ENCODE data around the gene MAP2K3. TPM values are rescaled to one million over a fixed set of nuclear protein-coding genes. Genes with fewer than 3 reads are reported as not detected.

MAP2K3 gene
- total RNA-seq, 1 experiment from 2014 or later, result 39.7 TPM

DNA sequence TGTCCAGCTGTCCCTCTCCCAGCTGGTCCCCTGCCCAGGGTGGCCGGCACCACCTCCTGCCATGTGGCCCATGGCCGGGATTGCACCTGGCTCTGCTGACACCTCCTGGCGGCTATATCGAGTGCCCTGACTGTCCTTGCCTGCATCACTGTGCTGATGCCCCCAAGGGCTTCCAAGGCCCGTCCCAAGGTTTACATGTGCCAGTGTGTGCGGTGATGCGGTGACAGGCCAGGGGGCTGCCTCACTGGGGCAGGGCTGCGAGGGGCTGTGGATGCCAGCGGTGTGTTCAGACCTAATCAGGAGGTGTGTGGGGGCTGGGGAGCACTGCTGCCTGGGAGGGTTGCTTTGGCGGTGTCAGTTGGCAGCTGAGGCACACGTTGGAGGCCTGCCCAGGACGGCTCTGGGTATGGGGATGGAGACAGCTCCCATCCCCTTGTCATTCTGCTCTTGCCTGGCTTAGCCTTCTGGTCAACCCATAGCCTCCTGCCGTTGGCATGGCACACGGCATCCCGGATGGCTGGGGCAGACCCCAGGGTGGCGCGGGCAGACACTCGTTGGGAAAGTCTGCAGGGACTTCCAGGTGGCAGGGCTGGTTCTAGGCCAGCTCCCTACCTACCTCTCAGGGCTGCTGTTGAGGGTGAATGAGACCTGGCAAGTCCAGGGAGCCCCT is 5.5 kb downstream of the MAP2K3 start:
- TF ChIP-seq ZNF138 (CRISPR knock-in tag; conservative IDR thresholded peaks at IDR 0.05), result no peak
- no peak for TF ChIP-seq FOXJ3 (CRISPR knock-in tag; IDR thresholded peaks at IDR 0.05; ENCODE audit: borderline replicate concordance)
- TF ChIP-seq TCF7 (CRISPR knock-in tag; IDR thresholded peaks at IDR 0.05; ENCODE audit: low read depth), result no peak
- TF ChIP-seq, protein P1, sequence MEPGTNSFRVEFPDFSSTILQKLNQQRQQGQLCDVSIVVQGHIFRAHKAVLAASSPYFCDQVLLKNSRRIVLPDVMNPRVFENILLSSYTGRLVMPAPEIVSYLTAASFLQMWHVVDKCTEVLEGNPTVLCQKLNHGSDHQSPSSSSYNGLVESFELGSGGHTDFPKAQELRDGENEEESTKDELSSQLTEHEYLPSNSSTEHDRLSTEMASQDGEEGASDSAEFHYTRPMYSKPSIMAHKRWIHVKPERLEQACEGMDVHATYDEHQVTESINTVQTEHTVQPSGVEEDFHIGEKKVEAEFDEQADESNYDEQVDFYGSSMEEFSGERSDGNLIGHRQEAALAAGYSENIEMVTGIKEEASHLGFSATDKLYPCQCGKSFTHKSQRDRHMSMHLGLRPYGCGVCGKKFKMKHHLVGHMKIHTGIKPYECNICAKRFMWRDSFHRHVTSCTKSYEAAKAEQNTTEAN (CRISPR knock-in tag; IDR thresholded peaks at IDR 0.05), result no peak
- no peak for TF ChIP-seq JUN (CRISPR knock-in tag; IDR thresholded peaks at IDR 0.05)
- TF ChIP-seq, protein P2, sequence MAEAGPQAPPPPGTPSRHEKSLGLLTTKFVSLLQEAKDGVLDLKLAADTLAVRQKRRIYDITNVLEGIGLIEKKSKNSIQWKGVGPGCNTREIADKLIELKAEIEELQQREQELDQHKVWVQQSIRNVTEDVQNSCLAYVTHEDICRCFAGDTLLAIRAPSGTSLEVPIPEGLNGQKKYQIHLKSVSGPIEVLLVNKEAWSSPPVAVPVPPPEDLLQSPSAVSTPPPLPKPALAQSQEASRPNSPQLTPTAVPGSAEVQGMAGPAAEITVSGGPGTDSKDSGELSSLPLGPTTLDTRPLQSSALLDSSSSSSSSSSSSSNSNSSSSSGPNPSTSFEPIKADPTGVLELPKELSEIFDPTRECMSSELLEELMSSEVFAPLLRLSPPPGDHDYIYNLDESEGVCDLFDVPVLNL (CRISPR knock-in tag; IDR thresholded peaks at IDR 0.05; ENCODE audit: borderline replicate concordance, low read depth), result no peak
- no peak for TF ChIP-seq CREM (CRISPR knock-in tag; IDR thresholded peaks at IDR 0.05)
- TF ChIP-seq MYBL2 (CRISPR knock-in tag; IDR thresholded peaks at IDR 0.05), result no peak
- TF ChIP-seq, protein P3, sequence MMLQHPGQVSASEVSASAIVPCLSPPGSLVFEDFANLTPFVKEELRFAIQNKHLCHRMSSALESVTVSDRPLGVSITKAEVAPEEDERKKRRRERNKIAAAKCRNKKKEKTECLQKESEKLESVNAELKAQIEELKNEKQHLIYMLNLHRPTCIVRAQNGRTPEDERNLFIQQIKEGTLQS (CRISPR knock-in tag; conservative IDR thresholded peaks at IDR 0.05), result no peak
- TF ChIP-seq NR3C1 (CRISPR knock-in tag; conservative IDR thresholded peaks at IDR 0.05; ENCODE audit: low read depth), result no peak
- Mint-ChIP-seq H3K4me1 (peaks cover 14% of the 10 kb centered on the region), H3K27ac (no peak overlapping the region), H3K4me3 (no peak overlapping the region), H3K9me3 (peaks cover 9% of the 10 kb centered on the region), H3K27me3 (ENCODE audit: low read depth) (peaks cover 8% of the 10 kb centered on the region; the same call in 1 of the 2 replicates), H3K36me3 (peaks cover 24% of the 10 kb centered on the region)
- POLR2A ChIA-PET, result no interaction called here
- no peak for DNase-seq (ENCODE audit: low spot score)
- CTCF ChIA-PET, result interaction anchor here (0.7 to 1.0 kb wide), 2 partner anchors 15 to 297 kb away, joined by 3 to 4 read pairs; no protein-coding TSS in a partner anchor
- ATAC-seq, result no peak

DNA sequence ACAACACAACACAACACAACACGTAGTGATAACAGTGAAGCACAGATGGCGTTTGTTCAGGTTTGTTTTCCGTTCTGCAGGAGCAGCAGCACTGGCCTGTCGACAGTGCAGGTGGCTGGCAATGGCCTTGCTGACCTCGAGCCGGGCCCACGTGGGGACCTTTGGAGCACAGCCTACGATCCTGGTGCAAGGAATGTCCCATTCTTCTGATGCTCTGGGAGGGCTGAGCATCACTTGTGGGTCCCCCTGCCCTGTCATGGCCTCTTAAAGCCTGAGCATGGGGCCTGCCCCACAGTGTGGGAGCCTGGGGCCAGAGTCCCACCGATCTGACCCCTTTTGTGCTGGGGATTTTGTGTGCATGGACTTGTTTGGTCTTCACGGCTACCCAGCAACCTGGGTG is 6.8 kb downstream of the MAP2K3 start:
- Mint-ChIP-seq H3K4me1 (peaks cover 4% of the 10 kb centered on the region), H3K36me3 (peaks cover 29% of the 10 kb centered on the region), H3K4me3 (no peak overlapping the region), H3K27me3 (ENCODE audit: low read depth) (peaks cover 8% of the 10 kb centered on the region; the same call in 1 of the 2 replicates), H3K27ac (no peak overlapping the region), H3K9me3 (peaks cover 9% of the 10 kb centered on the region)
- TF ChIP-seq, protein P1 (CRISPR knock-in tag; IDR thresholded peaks at IDR 0.05), result no peak
- ChIA-PET POLR2A (no interaction called here), CTCF (no interaction called here)
- DNase-seq (ENCODE audit: low spot score), result no peak
- no peak for ATAC-seq

DNA sequence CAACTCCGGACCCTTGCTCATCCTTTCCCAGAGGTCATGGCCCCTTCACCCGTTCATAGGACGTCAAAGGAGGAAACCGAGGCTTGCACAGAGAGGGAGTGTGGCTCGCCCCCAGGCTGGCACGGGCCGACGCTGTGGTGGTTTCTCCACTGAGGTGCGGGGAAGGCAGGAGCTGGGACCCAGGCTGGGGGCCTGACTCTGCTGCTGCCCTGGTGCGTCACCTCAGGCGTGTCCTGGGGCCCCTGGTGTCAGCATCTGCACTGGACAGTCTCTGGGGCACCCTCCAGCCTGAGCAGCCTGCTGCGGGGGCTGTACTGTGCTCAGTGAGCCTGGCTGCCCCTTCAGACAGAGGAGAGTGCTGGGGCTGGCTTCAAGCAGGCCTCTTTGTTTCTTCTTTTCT is 7.4 kb downstream of the MAP2K3 start:
- ChIA-PET POLR2A (no interaction called here), CTCF (no interaction called here)
- no peaks in the 10 kb centered on the region for H3K4me1 Mint-ChIP-seq
- no peak overlapping the region for H3K4me3 Mint-ChIP-seq
- ATAC-seq, result no peak
- no peak overlapping the region for H3K27ac Mint-ChIP-seq
- H3K27me3 Mint-ChIP-seq (ENCODE audit: low read depth), result peaks cover 8% of the 10 kb centered on the region; the same call in 1 of the 2 replicates
- peaks cover 9% of the 10 kb centered on the region for H3K9me3 Mint-ChIP-seq
- DNase-seq (ENCODE audit: low spot score), result no peak
- peaks cover 31% of the 10 kb centered on the region for H3K36me3 Mint-ChIP-seq
- TF ChIP-seq, protein P4, sequence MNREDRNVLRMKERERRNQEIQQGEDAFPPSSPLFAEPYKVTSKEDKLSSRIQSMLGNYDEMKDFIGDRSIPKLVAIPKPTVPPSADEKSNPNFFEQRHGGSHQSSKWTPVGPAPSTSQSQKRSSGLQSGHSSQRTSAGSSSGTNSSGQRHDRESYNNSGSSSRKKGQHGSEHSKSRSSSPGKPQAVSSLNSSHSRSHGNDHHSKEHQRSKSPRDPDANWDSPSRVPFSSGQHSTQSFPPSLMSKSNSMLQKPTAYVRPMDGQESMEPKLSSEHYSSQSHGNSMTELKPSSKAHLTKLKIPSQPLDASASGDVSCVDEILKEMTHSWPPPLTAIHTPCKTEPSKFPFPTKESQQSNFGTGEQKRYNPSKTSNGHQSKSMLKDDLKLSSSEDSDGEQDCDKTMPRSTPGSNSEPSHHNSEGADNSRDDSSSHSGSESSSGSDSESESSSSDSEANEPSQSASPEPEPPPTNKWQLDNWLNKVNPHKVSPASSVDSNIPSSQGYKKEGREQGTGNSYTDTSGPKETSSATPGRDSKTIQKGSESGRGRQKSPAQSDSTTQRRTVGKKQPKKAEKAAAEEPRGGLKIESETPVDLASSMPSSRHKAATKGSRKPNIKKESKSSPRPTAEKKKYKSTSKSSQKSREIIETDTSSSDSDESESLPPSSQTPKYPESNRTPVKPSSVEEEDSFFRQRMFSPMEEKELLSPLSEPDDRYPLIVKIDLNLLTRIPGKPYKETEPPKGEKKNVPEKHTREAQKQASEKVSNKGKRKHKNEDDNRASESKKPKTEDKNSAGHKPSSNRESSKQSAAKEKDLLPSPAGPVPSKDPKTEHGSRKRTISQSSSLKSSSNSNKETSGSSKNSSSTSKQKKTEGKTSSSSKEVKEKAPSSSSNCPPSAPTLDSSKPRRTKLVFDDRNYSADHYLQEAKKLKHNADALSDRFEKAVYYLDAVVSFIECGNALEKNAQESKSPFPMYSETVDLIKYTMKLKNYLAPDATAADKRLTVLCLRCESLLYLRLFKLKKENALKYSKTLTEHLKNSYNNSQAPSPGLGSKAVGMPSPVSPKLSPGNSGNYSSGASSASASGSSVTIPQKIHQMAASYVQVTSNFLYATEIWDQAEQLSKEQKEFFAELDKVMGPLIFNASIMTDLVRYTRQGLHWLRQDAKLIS (CRISPR knock-in tag; IDR thresholded peaks at IDR 0.05; ENCODE audit: borderline replicate concordance), result no peak
- TF ChIP-seq, protein P5, sequence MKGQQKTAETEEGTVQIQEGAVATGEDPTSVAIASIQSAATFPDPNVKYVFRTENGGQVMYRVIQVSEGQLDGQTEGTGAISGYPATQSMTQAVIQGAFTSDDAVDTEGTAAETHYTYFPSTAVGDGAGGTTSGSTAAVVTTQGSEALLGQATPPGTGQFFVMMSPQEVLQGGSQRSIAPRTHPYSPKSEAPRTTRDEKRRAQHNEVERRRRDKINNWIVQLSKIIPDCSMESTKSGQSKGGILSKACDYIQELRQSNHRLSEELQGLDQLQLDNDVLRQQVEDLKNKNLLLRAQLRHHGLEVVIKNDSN (CRISPR knock-in tag; IDR thresholded peaks at IDR 0.05), result no peak
- TF ChIP-seq, protein P1 (CRISPR knock-in tag; IDR thresholded peaks at IDR 0.05), result no peak
- TF ChIP-seq PRRX2 (CRISPR knock-in tag; IDR thresholded peaks at IDR 0.05) (no peak), OVOL2 (CRISPR knock-in tag; IDR thresholded peaks at IDR 0.05; ENCODE audit: borderline replicate concordance) (no peak), ZNF121 (CRISPR knock-in tag; IDR thresholded peaks at IDR 0.05) (no peak)
- TF ChIP-seq, protein P6, sequence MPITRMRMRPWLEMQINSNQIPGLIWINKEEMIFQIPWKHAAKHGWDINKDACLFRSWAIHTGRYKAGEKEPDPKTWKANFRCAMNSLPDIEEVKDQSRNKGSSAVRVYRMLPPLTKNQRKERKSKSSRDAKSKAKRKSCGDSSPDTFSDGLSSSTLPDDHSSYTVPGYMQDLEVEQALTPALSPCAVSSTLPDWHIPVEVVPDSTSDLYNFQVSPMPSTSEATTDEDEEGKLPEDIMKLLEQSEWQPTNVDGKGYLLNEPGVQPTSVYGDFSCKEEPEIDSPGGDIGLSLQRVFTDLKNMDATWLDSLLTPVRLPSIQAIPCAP (CRISPR knock-in tag; IDR thresholded peaks at IDR 0.05), result no peak
- TF ChIP-seq, protein P7, sequence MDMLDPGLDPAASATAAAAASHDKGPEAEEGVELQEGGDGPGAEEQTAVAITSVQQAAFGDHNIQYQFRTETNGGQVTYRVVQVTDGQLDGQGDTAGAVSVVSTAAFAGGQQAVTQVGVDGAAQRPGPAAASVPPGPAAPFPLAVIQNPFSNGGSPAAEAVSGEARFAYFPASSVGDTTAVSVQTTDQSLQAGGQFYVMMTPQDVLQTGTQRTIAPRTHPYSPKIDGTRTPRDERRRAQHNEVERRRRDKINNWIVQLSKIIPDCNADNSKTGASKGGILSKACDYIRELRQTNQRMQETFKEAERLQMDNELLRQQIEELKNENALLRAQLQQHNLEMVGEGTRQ (CRISPR knock-in tag; IDR thresholded peaks at IDR 0.05), result no peak

Data from WTC11 (cell line).